Kidney epithelial cell (primary cell): ENCODE results near the gene HTR2B. TPM values are rescaled to one million over a fixed set of nuclear protein-coding genes. Genes with fewer than 3 reads are reported as not detected.

Experiments used
- DNase-seq: peaks from one replicate; pipeline ENCODE4 v3.0.0-alpha.2; 2010; ENCODE audit warnings: low read depth
- H3K27me3 ChIP-seq: 2 replicates; pipeline ENCODE4 v1.6.0; 2011; ENCODE audit warnings: low read length; ENCODE audit not compliant: control insufficient read depth, insufficient read depth
- H3K36me3 ChIP-seq: 2 replicates; pipeline ENCODE4 v1.5.1; 2011; ENCODE audit warnings: low read length; ENCODE audit not compliant: control insufficient read depth, insufficient read depth
- H3K4me3 ChIP-seq: 2 replicates; pipeline ENCODE4 v1.5.1; 2011; ENCODE audit warnings: low read depth, mild to moderate bottlenecking, control low read depth, low read length
- total RNA-seq: library from RNA; depleted of rRNA; stranded (reverse); fragments of >200 nt; gene quantifications from 2 replicates; pipeline ENCODE4 v1.2.3, GENCODE V29; 2015
- TF ChIP-seq, protein P1 (sequence below): IDR thresholded peaks from 2 replicates; pipeline ENCODE4 v1.5.1; 2011; ENCODE audit warnings: mild to moderate bottlenecking, moderate library complexity, low read length, control low read depth, inconsistent platforms; ENCODE audit not compliant: insufficient read depth, poor library complexity, severe bottlenecking

HTR2B gene
- total RNA-seq, 1 donor from 2014 or later = 0.29 TPM

DNA sequence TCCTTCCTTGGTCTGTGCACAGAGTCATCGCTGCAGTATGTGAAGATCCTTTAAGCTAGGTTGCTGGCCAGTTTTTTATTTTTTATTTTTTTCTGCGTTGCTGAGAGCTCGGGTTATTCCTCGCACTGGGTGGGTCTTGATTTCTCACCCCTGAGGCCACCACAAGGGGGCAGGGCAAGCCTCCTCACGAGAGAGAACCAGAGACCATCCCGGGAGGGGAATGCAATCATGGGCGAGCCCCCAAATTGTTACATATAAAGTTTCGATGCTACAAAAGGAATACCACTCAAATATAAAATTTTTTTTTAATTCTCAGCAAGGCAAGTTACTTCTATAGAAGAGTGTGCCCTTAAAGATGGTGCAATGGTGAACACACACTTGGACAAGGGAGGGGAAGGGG, 24.9 kb downstream of the HTR2B start:
- peaks cover 2% of the 10 kb centered on the region for H3K36me3 ChIP-seq
- H3K27me3 ChIP-seq = no peaks in the 10 kb centered on the region
- TF ChIP-seq, protein P1, sequence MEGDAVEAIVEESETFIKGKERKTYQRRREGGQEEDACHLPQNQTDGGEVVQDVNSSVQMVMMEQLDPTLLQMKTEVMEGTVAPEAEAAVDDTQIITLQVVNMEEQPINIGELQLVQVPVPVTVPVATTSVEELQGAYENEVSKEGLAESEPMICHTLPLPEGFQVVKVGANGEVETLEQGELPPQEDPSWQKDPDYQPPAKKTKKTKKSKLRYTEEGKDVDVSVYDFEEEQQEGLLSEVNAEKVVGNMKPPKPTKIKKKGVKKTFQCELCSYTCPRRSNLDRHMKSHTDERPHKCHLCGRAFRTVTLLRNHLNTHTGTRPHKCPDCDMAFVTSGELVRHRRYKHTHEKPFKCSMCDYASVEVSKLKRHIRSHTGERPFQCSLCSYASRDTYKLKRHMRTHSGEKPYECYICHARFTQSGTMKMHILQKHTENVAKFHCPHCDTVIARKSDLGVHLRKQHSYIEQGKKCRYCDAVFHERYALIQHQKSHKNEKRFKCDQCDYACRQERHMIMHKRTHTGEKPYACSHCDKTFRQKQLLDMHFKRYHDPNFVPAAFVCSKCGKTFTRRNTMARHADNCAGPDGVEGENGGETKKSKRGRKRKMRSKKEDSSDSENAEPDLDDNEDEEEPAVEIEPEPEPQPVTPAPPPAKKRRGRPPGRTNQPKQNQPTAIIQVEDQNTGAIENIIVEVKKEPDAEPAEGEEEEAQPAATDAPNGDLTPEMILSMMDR = no peak
- H3K4me3 ChIP-seq = no peak overlapping the region
- no peak for DNase-seq

DNA sequence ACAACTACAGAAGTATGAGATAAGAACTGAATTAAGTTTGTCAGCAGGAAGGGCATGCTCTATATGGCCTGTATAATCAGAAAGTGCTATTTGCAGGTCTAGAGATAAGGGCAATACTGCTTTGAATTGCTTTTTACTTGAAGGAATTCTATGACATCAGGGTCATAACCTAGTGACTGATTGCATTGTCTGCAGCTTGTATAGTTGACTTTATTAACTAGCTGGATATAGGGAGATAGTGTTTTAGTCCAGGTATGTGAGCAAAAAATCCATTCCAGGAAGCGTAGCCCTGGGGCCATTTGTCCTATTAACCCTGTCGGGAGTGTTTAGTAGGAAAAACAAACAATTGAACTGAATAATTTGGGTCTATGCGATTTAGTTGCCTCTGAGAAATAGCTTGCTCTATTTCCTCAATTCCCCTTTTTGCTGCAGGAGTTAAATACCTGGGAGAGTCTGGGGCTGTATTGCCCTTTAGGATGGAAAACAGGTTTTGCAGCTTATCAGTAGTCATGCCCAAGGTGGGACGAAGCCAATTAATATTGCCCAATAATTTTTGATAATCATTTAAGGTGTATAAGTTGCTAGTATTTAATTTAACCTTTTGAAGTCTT, 30.0 kb downstream of the HTR2B start:
- Histone ChIP-seq H3K36me3 (no peaks in the 10 kb centered on the region), H3K4me3 (no peak overlapping the region), H3K27me3 (no peaks in the 10 kb centered on the region)
- TF ChIP-seq, protein P1 = no peak
- DNase-seq = no peak

DNA sequence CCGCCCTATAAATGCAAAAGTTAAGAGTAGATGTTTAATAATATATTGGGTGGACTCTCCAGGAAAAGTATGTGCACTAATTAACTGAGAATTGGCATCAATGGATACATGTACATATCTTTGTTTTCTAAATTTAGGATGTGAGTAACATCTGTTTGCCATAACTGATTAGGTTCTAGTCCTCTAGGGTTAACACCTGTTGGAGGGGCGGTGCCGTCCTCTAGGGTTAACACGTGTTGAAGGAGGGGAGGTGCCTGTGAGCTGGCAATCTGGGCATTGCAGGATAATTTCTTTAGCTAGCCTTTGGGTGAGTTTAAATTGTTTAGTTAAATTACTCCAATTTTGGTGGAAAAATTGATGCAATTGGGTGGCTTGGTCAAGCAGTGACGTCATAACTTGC, 30.9 kb downstream of the HTR2B start:
- no peak overlapping the region for H3K4me3 ChIP-seq
- no peaks in the 10 kb centered on the region for H3K27me3 ChIP-seq
- TF ChIP-seq, protein P1 = no peak
- H3K36me3 ChIP-seq = peaks cover 2% of the 10 kb centered on the region
- no peak for DNase-seq

DNA sequence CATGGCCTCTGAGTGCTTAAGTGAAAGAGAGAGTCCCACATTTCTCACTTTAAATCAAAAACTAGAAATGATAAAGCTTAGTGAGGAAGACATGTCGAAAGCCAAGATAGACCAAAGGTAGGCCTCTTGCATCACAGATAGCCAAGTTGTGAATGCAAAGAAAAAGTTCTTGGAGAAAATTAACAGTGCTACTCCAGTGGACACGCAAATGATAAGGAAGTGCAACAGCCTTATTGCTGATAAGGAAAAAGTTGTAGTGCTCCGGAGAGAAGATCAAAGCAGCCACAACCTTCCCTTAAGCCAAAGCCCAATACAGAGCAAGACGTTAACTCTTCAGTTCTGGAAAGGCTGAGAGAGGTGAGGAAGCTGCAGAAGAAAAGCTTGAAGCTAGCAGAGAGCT, 36.1 kb downstream of the HTR2B start:
- Histone ChIP-seq H3K36me3 (peaks cover 4% of the 10 kb centered on the region), H3K27me3 (no peaks in the 10 kb centered on the region), H3K4me3 (no peak overlapping the region)
- DNase-seq = no peak
- TF ChIP-seq, protein P1 = no peak

DNA sequence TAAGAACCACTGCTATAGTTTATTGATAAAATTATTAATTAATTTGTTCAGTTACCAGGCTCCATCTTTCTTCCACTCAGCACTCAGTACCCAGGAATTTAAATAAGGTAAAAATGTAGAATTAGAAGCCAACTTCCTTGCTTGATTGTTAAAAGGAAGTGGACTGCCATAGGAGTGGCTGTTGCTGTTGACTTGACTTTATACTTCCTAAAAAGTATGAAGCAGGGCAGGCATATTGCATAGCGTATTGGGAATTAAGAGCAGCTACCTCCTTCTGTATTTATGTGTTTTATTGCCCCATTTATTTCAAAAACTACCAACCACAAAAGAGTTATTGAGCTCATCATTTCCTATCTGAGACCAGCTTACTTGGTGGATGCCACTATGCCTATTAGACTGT, 40.3 kb downstream of the HTR2B start:
- H3K36me3 ChIP-seq = peaks cover 6% of the 10 kb centered on the region
- TF ChIP-seq, protein P1 = no peak
- H3K27me3 ChIP-seq = no peaks in the 10 kb centered on the region
- DNase-seq = no peak
- H3K4me3 ChIP-seq = no peak overlapping the region
